HG03060 (cell line): ENCODE measurements around the gene TMC7.
"Not testable (repeated sequence)": the region's sequence is repeated elsewhere in the genome, so short reads cannot be mapped to it uniquely, and the experiment has no call there.

Experiments
- ATAC-seq: cut with Tn5 transposase; IDR thresholded peaks from one replicate; pipeline ENCODE4 v1.9.1; 2021; ENCODE audit warnings: low read depth, moderate number of reproducible peaks; ENCODE audit not compliant: unreplicated experiment

Gene TMC7

GRCh38 chr16:18983565-18984434 is at the start of gene TMC7:
Gene TMC7, plus strand, starts transcription at chr16:18983934. Its CDS starts 130 bp downstream, at chr16:18984064.
- no peak for ATAC-seq

- no peak for ATAC-seq
Measured at GRCh38 chr16:18936727-18937340, 46.9 kb upstream of the TMC7 start.

GRCh38 chr16:18937390-18937789 is 46.3 kb upstream of the TMC7 start:
- no peak for ATAC-seq

- no peak for ATAC-seq
Measured at GRCh38 chr16:18938986-18939385, 44.7 kb upstream of the TMC7 start.

GRCh38 chr16:18941471-18941870 is 42.3 kb upstream of the TMC7 start:
- no peak for ATAC-seq

GRCh38 chr16:18942061-18942460 is 41.7 kb upstream of the TMC7 start:
- ATAC-seq: no peak

- no peak for ATAC-seq
Measured at GRCh38 chr16:18943414-18943813, 40.3 kb upstream of the TMC7 start.

GRCh38 chr16:18945233-18945632 is 38.5 kb upstream of the TMC7 start:
- no peak for ATAC-seq

GRCh38 chr16:18948372-18949020 is 35.2 kb upstream of the TMC7 start:
- ATAC-seq: no peak

GRCh38 chr16:18950469-18951185 is 33.1 kb upstream of the TMC7 start:
- ATAC-seq: no peak

- no peak for ATAC-seq
Measured at GRCh38 chr16:18953547-18953946, 30.2 kb upstream of the TMC7 start.

GRCh38 chr16:18955874-18956580 is 27.7 kb upstream of the TMC7 start:
- not testable (repeated sequence) for ATAC-seq

- ATAC-seq: not testable (repeated sequence)
Measured at GRCh38 chr16:18956658-18957241, 27.0 kb upstream of the TMC7 start.

- ATAC-seq: no peak
Measured at GRCh38 chr16:18958621-18959029, 25.1 kb upstream of the TMC7 start.

GRCh38 chr16:18959031-18959505 is 24.7 kb upstream of the TMC7 start:
- ATAC-seq: no peak

GRCh38 chr16:18965555-18965954 is 18.2 kb upstream of the TMC7 start:
- ATAC-seq: no peak

GRCh38 chr16:18966791-18967190 is 16.9 kb upstream of the TMC7 start:
- no peak for ATAC-seq

- no peak for ATAC-seq
Measured at GRCh38 chr16:18969050-18969854, 14.5 kb upstream of the TMC7 start.

GRCh38 chr16:18969855-18970240 is 13.9 kb upstream of the TMC7 start:
- ATAC-seq: no peak
